ENCODE results near the gene TMEM164.
A peak's percentile ranks its signal among the peaks of the same experiment; 100 is the strongest.

TMEM164 gene

GRCh38 chrX:110167952-110168451 is 165.1 kb downstream of the TMEM164 start:
- DNase-seq (ENCODE audit: low read depth in 3 of 3), result peak; percentile 12 to 26 (median 13)

GRCh38 chrX:110168585-110168984 is 165.7 kb downstream of the TMEM164 start:
- DNase-seq (ENCODE audit: low read depth in 3 of 3), result no peak

GRCh38 chrX:110170029-110170428 is 167.1 kb downstream of the TMEM164 start:
- DNase-seq (ENCODE audit: low read depth in 3 of 3), result no peak

- no peak for DNase-seq (ENCODE audit: low read depth in 3 of 3)
Observed at GRCh38 chrX:110171442-110171841, 168.5 kb downstream of the TMEM164 start.

GRCh38 chrX:110172215-110172614 is 169.3 kb downstream of the TMEM164 start:
- DNase-seq (ENCODE audit: low read depth in 3 of 3), result no peak

- no peak for DNase-seq (ENCODE audit: low read depth in 3 of 3)
Observed at GRCh38 chrX:110173192-110174175, 170.6 kb downstream of the TMEM164 start.

GRCh38 chrX:110175146-110175545 is 172.2 kb downstream of the TMEM164 start:
- no peak for DNase-seq (ENCODE audit: low read depth in 3 of 3)

GRCh38 chrX:110175696-110176095 is 172.8 kb downstream of the TMEM164 start:
- no peak for DNase-seq (ENCODE audit: low read depth in 3 of 3)

- DNase-seq (ENCODE audit: low read depth in 3 of 3), result no peak
Observed at GRCh38 chrX:110178179-110178865, 175.4 kb downstream of the TMEM164 start.

GRCh38 chrX:110180176-110180927 is 177.4 kb downstream of the TMEM164 start:
- no peak for DNase-seq (ENCODE audit: low read depth in 3 of 3)

- no peak for DNase-seq (ENCODE audit: low read depth in 3 of 3)
Observed at GRCh38 chrX:110180928-110181310, 178.0 kb downstream of the TMEM164 start.

GRCh38 chrX:110181459-110182137 is 178.7 kb downstream of the TMEM164 start:
- no peak for DNase-seq (ENCODE audit: low read depth in 3 of 3)

- DNase-seq (ENCODE audit: low read depth in 3 of 3), result no peak
Observed at GRCh38 chrX:110182362-110182761, 179.4 kb downstream of the TMEM164 start.

GRCh38 chrX:110182865-110183264 is 180.0 kb downstream of the TMEM164 start:
- no peak for DNase-seq (ENCODE audit: low read depth in 3 of 3)

GRCh38 chrX:110183314-110183713 is 180.4 kb downstream of the TMEM164 start:
- no peak for DNase-seq (ENCODE audit: low read depth in 3 of 3)

GRCh38 chrX:110188701-110189558 is 186.0 kb downstream of the TMEM164 start:
- DNase-seq (ENCODE audit: low read depth in 3 of 3), result no peak

- DNase-seq (ENCODE audit: low read depth in 3 of 3), result no peak
Observed at GRCh38 chrX:110192516-110192915, 189.6 kb downstream of the TMEM164 start.

- no peak for DNase-seq (ENCODE audit: low read depth in 3 of 3)
Observed at GRCh38 chrX:110194977-110195376, 192.1 kb downstream of the TMEM164 start.

GRCh38 chrX:110201799-110202198 is 198.9 kb downstream of the TMEM164 start:
- DNase-seq (ENCODE audit: low read depth in 3 of 3), result no peak

GRCh38 chrX:110204986-110205385 is 202.1 kb downstream of the TMEM164 start:
- DNase-seq (ENCODE audit: low read depth in 3 of 3), result no peak
